ENCODE measurements around the gene FIGNL2. TPM values are rescaled to one million over a fixed set of nuclear protein-coding genes. Genes with fewer than 3 reads are reported as not detected.

Gene FIGNL2
- total RNA-seq, 1 experiment from 2014 or later: not detected

GRCh38 chr12:51797301-51797700 is 51.2 kb downstream of the FIGNL2 start:
- CTCF ChIA-PET: no interaction called here
- POLR2A ChIA-PET (ENCODE audit: unreplicated experiment): no interaction called here
- H2AFZ ChIP-seq (ENCODE audit: low read length): no peak overlapping the region
- H3K36me3 ChIP-seq (ENCODE audit: low read depth, low read length): 0 out of 2 replicates have a peak, but pooled peaks cover 7% of the 10 kb centered on the region
- DNase-seq (peak; percentile 5), ATAC-seq (no peak)
- intact Hi-C loops (cut with micrococcal nuclease): no loop called here
- H4K20me1 ChIP-seq (ENCODE audit: low read length): no peaks in the 10 kb centered on the region
- no peaks in the 10 kb centered on the region for H3K9me3 ChIP-seq (ENCODE audit: low read length)
- H3K9ac ChIP-seq (ENCODE audit: low read length): no peak overlapping the region
- H3F3A ChIP-seq (ENCODE audit: low read length, unreplicated experiment): no peaks in the 10 kb centered on the region
- no peak for TF ChIP-seq EZH2phosphoT487 (IDR thresholded peaks at IDR 0.05; ENCODE audit: borderline replicate concordance, low read length)
- TF ChIP-seq CTCF (conservative IDR thresholded peaks at IDR 0.05; ENCODE audit: low read depth, low read length): no peak
- no peak for TF ChIP-seq EZH2 (IDR thresholded peaks at IDR 0.05; ENCODE audit: low read length, unreplicated experiment)
- H3K4me1 ChIP-seq (ENCODE audit: insufficient read depth, low read length): no peaks in the 10 kb centered on the region
- BruUV-seq (replicated peaks): no TSS peak
- no peaks in the 10 kb centered on the region for H3K79me2 ChIP-seq (ENCODE audit: low read length)
- no peak overlapping the region for H3K4me2 ChIP-seq (ENCODE audit: low read length)
- H3K27ac ChIP-seq (ENCODE audit: low read length): no peak overlapping the region
- H3K4me3 ChIP-seq (ENCODE audit: low read length): no peak overlapping the region
- no peaks in the 10 kb centered on the region for H3K9me2 ChIP-seq (replicated peaks; ENCODE audit: low read length)
- H3K27me3 ChIP-seq (ENCODE audit: low read length): no peaks in the 10 kb centered on the region

- H3K36me3 ChIP-seq (ENCODE audit: low read depth, low read length): peaks cover 13% of the 10 kb centered on the region; the same call in 1 of the 2 replicates
- no peak overlapping the region for H3K4me2 ChIP-seq (ENCODE audit: low read length)
- no peaks in the 10 kb centered on the region for H3K27me3 ChIP-seq (ENCODE audit: low read length)
- TF ChIP-seq CTCF (conservative IDR thresholded peaks at IDR 0.05; ENCODE audit: low read depth, low read length) (no peak), EZH2 (IDR thresholded peaks at IDR 0.05; ENCODE audit: low read length, unreplicated experiment) (no peak), EZH2phosphoT487 (IDR thresholded peaks at IDR 0.05; ENCODE audit: borderline replicate concordance, low read length) (no peak)
- H3K4me3 ChIP-seq (ENCODE audit: low read length): no peak overlapping the region
- no peaks in the 10 kb centered on the region for H3K4me1 ChIP-seq (ENCODE audit: insufficient read depth, low read length)
- H3K9ac ChIP-seq (ENCODE audit: low read length): no peak overlapping the region
- ChIA-PET CTCF (no interaction called here), POLR2A (ENCODE audit: unreplicated experiment) (interaction anchor here (0.6 kb wide), 1 partner anchor 1286 kb away, joined by 11 read pairs; the partner anchor contains the start of gene SPRYD3)
- H3K79me2 ChIP-seq (ENCODE audit: low read length): no peaks in the 10 kb centered on the region
- H4K20me1 ChIP-seq (ENCODE audit: low read length): no peaks in the 10 kb centered on the region
- ATAC-seq: no peak
- intact Hi-C loops (cut with micrococcal nuclease): no loop called here
- peak; percentile 8 for DNase-seq
- H3K9me2 ChIP-seq (replicated peaks; ENCODE audit: low read length): no peaks in the 10 kb centered on the region
- H3K9me3 ChIP-seq (ENCODE audit: low read length): no peaks in the 10 kb centered on the region
- H2AFZ ChIP-seq (ENCODE audit: low read length): no peak overlapping the region
- no peak overlapping the region for H3K27ac ChIP-seq (ENCODE audit: low read length)
- no peaks in the 10 kb centered on the region for H3F3A ChIP-seq (ENCODE audit: low read length, unreplicated experiment)
- BruUV-seq (replicated peaks): no TSS peak
These were observed 55.3 kb downstream of the FIGNL2 start for GRCh38 chr12:51793201-51793600.

DNA sequence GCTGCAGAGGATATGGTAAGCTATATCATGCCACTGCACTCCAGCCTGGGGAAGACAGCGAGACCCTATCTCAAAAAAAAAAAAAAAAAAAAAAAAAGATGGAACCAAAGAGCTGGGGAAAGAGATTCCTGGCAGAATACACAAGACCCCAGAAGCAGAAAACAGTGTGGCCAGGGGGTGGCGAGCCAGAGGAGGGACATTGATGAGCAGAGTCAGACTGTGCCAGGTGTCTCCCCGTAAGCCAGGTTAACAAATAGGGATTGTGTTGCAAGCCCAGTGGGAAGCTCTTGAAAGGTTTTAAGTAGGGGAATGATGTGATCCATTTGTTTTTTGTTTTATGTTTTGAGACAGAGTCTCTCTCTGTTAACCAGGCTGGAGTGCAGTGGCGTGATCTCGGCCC is 56.1 kb downstream of the FIGNL2 start:
- Histone ChIP-seq H4K20me1 (ENCODE audit: low read length) (no peaks in the 10 kb centered on the region), H3F3A (ENCODE audit: low read length, unreplicated experiment) (no peaks in the 10 kb centered on the region), H3K36me3 (ENCODE audit: low read depth, low read length) (peaks cover 10% of the 10 kb centered on the region; the same call in 1 of the 2 replicates), H3K4me2 (ENCODE audit: low read length) (no peak overlapping the region), H2AFZ (ENCODE audit: low read length) (no peak overlapping the region), H3K9me3 (ENCODE audit: low read length) (no peaks in the 10 kb centered on the region), H3K27ac (ENCODE audit: low read length) (no peak overlapping the region), H3K27me3 (ENCODE audit: low read length) (no peaks in the 10 kb centered on the region), H3K79me2 (ENCODE audit: low read length) (no peaks in the 10 kb centered on the region), H3K4me1 (ENCODE audit: insufficient read depth, low read length) (no peaks in the 10 kb centered on the region), H3K9me2 (replicated peaks; ENCODE audit: low read length) (no peaks in the 10 kb centered on the region), H3K9ac (ENCODE audit: low read length) (no peak overlapping the region), H3K4me3 (ENCODE audit: low read length) (no peak overlapping the region)
- DNase-seq: no peak
- ChIA-PET CTCF (no interaction called here), POLR2A (ENCODE audit: unreplicated experiment) (no interaction called here)
- intact Hi-C loops (cut with micrococcal nuclease): no loop called here
- TF ChIP-seq EZH2 (IDR thresholded peaks at IDR 0.05; ENCODE audit: low read length, unreplicated experiment) (no peak), CTCF (conservative IDR thresholded peaks at IDR 0.05; ENCODE audit: low read depth, low read length) (no peak), EZH2phosphoT487 (IDR thresholded peaks at IDR 0.05; ENCODE audit: borderline replicate concordance, low read length) (no peak)
- ATAC-seq: no peak
- no TSS peak for BruUV-seq (replicated peaks)

Measured in PC-3 (cell line).